HG03135 (cell line): Measurements from ENCODE around the gene SPACA6.
"Not testable (repeated sequence)": the region's sequence is repeated elsewhere in the genome, so short reads cannot be mapped to it uniquely, and the experiment has no call there.

Experiments used
- ATAC-seq: cut with Tn5 transposase; IDR thresholded peaks from one replicate; pipeline ENCODE4 v1.9.1; 2021; ENCODE audit warnings: mild to moderate bottlenecking, moderate library complexity; ENCODE audit not compliant: unreplicated experiment

Gene SPACA6

GRCh38 chr19:51693260-51693659, at the start of gene SPACA6:
TSS of gene SPACA6 (plus strand) at chr19:51693330. CDS start at chr19:51693527, 197 bp downstream.
- no peak for ATAC-seq

- ATAC-seq: no peak
Observed at GRCh38 chr19:51644636-51645271, 48.4 kb upstream of the SPACA6 start.

GRCh38 chr19:51646730-51647129, 46.4 kb upstream of the SPACA6 start, which contains the start of gene SIGLEC14:
TSS of gene SIGLEC14 (minus strand) at chr19:51646825. CDS start at chr19:51646759, 66 bp downstream.
- ATAC-seq: not testable (repeated sequence)

GRCh38 chr19:51647318-51647717, 45.8 kb upstream of the SPACA6 start:
- no peak for ATAC-seq

- no peak for ATAC-seq
Observed at GRCh38 chr19:51651216-51651846, 41.8 kb upstream of the SPACA6 start.

GRCh38 chr19:51652266-51652665, 40.9 kb upstream of the SPACA6 start:
- ATAC-seq: no peak

GRCh38 chr19:51653162-51653561, 40.0 kb upstream of the SPACA6 start:
- no peak for ATAC-seq

- no peak for ATAC-seq
Observed at GRCh38 chr19:51654783-51655182, 38.3 kb upstream of the SPACA6 start.

GRCh38 chr19:51660975-51661600, 32.0 kb upstream of the SPACA6 start:
- no peak for ATAC-seq

GRCh38 chr19:51663650-51664049, 29.5 kb upstream of the SPACA6 start:
- no peak for ATAC-seq

GRCh38 chr19:51664131-51664530, 29.0 kb upstream of the SPACA6 start:
- ATAC-seq: no peak

GRCh38 chr19:51664997-51665396, 28.1 kb upstream of the SPACA6 start:
- no peak for ATAC-seq

GRCh38 chr19:51668216-51668615, 24.9 kb upstream of the SPACA6 start:
- no peak for ATAC-seq

GRCh38 chr19:51675911-51676565, 17.1 kb upstream of the SPACA6 start:
- not testable (repeated sequence) for ATAC-seq

GRCh38 chr19:51676566-51677083, 16.5 kb upstream of the SPACA6 start:
- ATAC-seq: no peak

- no peak for ATAC-seq
Observed at GRCh38 chr19:51680474-51680873, 12.7 kb upstream of the SPACA6 start.

- no peak for ATAC-seq
Observed at GRCh38 chr19:51681286-51681941, 11.7 kb upstream of the SPACA6 start.

GRCh38 chr19:51686171-51686570, 7.0 kb upstream of the SPACA6 start:
- ATAC-seq: no peak

GRCh38 chr19:51687791-51688670, 5.1 kb upstream of the SPACA6 start:
- ATAC-seq: no peak
